Measurements from ENCODE around the gene ACTR5.
"Not testable (repeated sequence)": the region's sequence is repeated elsewhere in the genome, so short reads cannot be mapped to it uniquely, and the experiment has no call there.

Gene ACTR5

GRCh38 chr20:38782275-38782674, 34.0 kb downstream of the ACTR5 start:
- no peak for TF ChIP-seq CTCF (IDR thresholded peaks at IDR 0.05; ENCODE audit: low read depth, low read length, missing control alignments)
- no peak overlapping the region for H3K4me3 ChIP-seq (ENCODE audit: low read depth, low read length)
- no peak for DNase-seq (ENCODE audit: low read depth)
- in situ Hi-C loops (cut with HindIII; ENCODE audit: low sequenced_read_pairs): no loop called here

GRCh38 chr20:38787870-38788269, 39.6 kb downstream of the ACTR5 start:
- DNase-seq (ENCODE audit: low read depth): no peak
- no peak overlapping the region for H3K4me3 ChIP-seq (ENCODE audit: low read depth, low read length)
- TF ChIP-seq CTCF (IDR thresholded peaks at IDR 0.05; ENCODE audit: low read depth, low read length, missing control alignments): no peak
- in situ Hi-C loops (cut with HindIII; ENCODE audit: low sequenced_read_pairs): no loop called here

- TF ChIP-seq CTCF (IDR thresholded peaks at IDR 0.05; ENCODE audit: low read depth, low read length, missing control alignments): no peak
- in situ Hi-C loops (cut with HindIII; ENCODE audit: low sequenced_read_pairs): no loop called here
- no peak overlapping the region for H3K4me3 ChIP-seq (ENCODE audit: low read depth, low read length)
- DNase-seq (ENCODE audit: low read depth): no peak
Measured at GRCh38 chr20:38789503-38790199, 41.4 kb downstream of the ACTR5 start.

GRCh38 chr20:38790200-38791053, 42.2 kb downstream of the ACTR5 start:
- peak; percentile 85 for TF ChIP-seq CTCF (IDR thresholded peaks at IDR 0.05; ENCODE audit: low read depth, low read length, missing control alignments)
- no peak overlapping the region for H3K4me3 ChIP-seq (ENCODE audit: low read depth, low read length)
- in situ Hi-C loops (cut with HindIII; ENCODE audit: low sequenced_read_pairs): no loop called here
- DNase-seq (ENCODE audit: low read depth): peak; percentile 23

GRCh38 chr20:38791291-38791690, 43.0 kb downstream of the ACTR5 start:
- in situ Hi-C loops (cut with HindIII; ENCODE audit: low sequenced_read_pairs): no loop called here
- no peak overlapping the region for H3K4me3 ChIP-seq (ENCODE audit: low read depth, low read length)
- TF ChIP-seq CTCF (IDR thresholded peaks at IDR 0.05; ENCODE audit: low read depth, low read length, missing control alignments): no peak

GRCh38 chr20:38791940-38792339, 43.7 kb downstream of the ACTR5 start:
- H3K4me3 ChIP-seq (ENCODE audit: low read depth, low read length): no peak overlapping the region
- no peak for DNase-seq (ENCODE audit: low read depth)
- TF ChIP-seq CTCF (IDR thresholded peaks at IDR 0.05; ENCODE audit: low read depth, low read length, missing control alignments): no peak
- in situ Hi-C loops (cut with HindIII; ENCODE audit: low sequenced_read_pairs): no loop called here

More at GRCh38 chr20:38791291-38791690, 43.0 kb downstream of the ACTR5 start:
- DNase-seq (ENCODE audit: low read depth): no peak

- H3K4me3 ChIP-seq (ENCODE audit: low read depth, low read length); DNase-seq (ENCODE audit: low read depth); in situ Hi-C loops (cut with HindIII; ENCODE audit: low sequenced_read_pairs): not testable (repeated sequence)
Measured at GRCh38 chr20:38794057-38794456, 45.8 kb downstream of the ACTR5 start.

Measured in astrocyte of the cerebellum (primary cell).